PC-3 (cell line): ENCODE results near the gene UTP20. TPM values are rescaled to one million over a fixed set of nuclear protein-coding genes. Genes with fewer than 3 reads are reported as not detected.

Experiments used
- ATAC-seq: fragments of 200-7000 bp; cut with Tn5 transposase; 2 replicates; pipeline ENCODE4 v1.9.1; 2020; ENCODE audit warnings: mild to moderate bottlenecking, moderate library complexity
- BruUV-seq: library from RNA; stranded (reverse); fragments of 400-500 nt; replicated peaks from 2 replicates; lab custom pipeline; 2021; lab: Mats Ljungman, UMichigan
- CTCF ChIA-PET: fragments of 300-600 bp; sonication (Branson Sonifier 250); formaldehyde crosslinking; loops from one replicate; lab custom pipeline; 2022; ENCODE audit warnings: antibody characterized with exemption; lab: Charles Lee
- POLR2A ChIA-PET: fragments of 300-600 bp; sonication (Branson Sonifier 250); formaldehyde crosslinking; loops from one replicate; lab custom pipeline; 2022; ENCODE audit warnings: antibody characterized with exemption; ENCODE audit not compliant: unreplicated experiment; lab: Charles Lee
- DNase-seq: peaks from one replicate; pipeline ENCODE4 v3.0.0-alpha.2; 2015
- H2AFZ ChIP-seq: fragments of 300-600 bp; sonication (generic); 2 replicates; pipeline ENCODE4 v1.6.0; 2016; ENCODE audit warnings: antibody characterized with exemption, low read length
- H3F3A ChIP-seq: fragments of 300-600 bp; sonication (generic); one replicate; pipeline ENCODE4 v1.6.0; 2017; ENCODE audit warnings: antibody characterized with exemption, low read length, control low read depth, mild to moderate bottlenecking; ENCODE audit not compliant: unreplicated experiment
- H3K27ac ChIP-seq: fragments of 300-600 bp; sonication (generic); 2 replicates; pipeline ENCODE4 v1.5.1; 2016; ENCODE audit warnings: mild to moderate bottlenecking, low read length
- H3K27me3 ChIP-seq: fragments of 300-600 bp; sonication (generic); 2 replicates; pipeline ENCODE4 v1.6.1; 2016; ENCODE audit warnings: low read length, mixed read lengths
- H3K36me3 ChIP-seq: fragments of 300-600 bp; sonication (generic); 2 replicates; pipeline ENCODE4 v1.6.1; 2016; ENCODE audit warnings: low read depth, mixed run types, low read length, mixed read lengths
- H3K4me1 ChIP-seq: fragments of 300-600 bp; sonication (generic); 2 replicates; pipeline ENCODE4 v1.5.1; 2016; ENCODE audit warnings: low read length; ENCODE audit not compliant: insufficient read depth
- H3K4me2 ChIP-seq: fragments of 300-600 bp; sonication (generic); 2 replicates; pipeline ENCODE4 v1.6.0; 2016; ENCODE audit warnings: low read length
- H3K4me3 ChIP-seq: fragments of 300-600 bp; sonication (generic); 2 replicates; pipeline ENCODE4 v1.5.1; 2016; ENCODE audit warnings: mild to moderate bottlenecking, low read length, mixed read lengths
- H3K79me2 ChIP-seq: fragments of 300-600 bp; sonication (generic); 2 replicates; pipeline ENCODE4 v1.6.1; 2017; ENCODE audit warnings: low read length, mixed read lengths
- H3K9ac ChIP-seq: fragments of 300-600 bp; sonication (generic); 2 replicates; pipeline ENCODE4 v1.6.0; 2016; ENCODE audit warnings: mild to moderate bottlenecking, low read length
- H3K9me2 ChIP-seq: fragments of 300-600 bp; sonication (generic); replicated peaks from 2 replicates; pipeline ENCODE4 v1.6.1; 2016; ENCODE audit warnings: mixed run types, low read length, mixed read lengths
- H3K9me3 ChIP-seq: fragments of 300-600 bp; sonication (generic); 2 replicates; pipeline ENCODE4 v1.6.1; 2016; ENCODE audit warnings: low read length, mixed read lengths
- H4K20me1 ChIP-seq: fragments of 300-600 bp; sonication (generic); 2 replicates; pipeline ENCODE4 v1.6.1; 2016; ENCODE audit warnings: low read length, mixed read lengths
- CTCF ChIP-seq: fragments of 300-600 bp; sonication (generic); conservative IDR thresholded peaks from 2 replicates; pipeline ENCODE4 v1.5.1; 2017; ENCODE audit warnings: antibody characterized with exemption, low read depth, mild to moderate bottlenecking, low read length
- EZH2 ChIP-seq: fragments of 300-600 bp; sonication (generic); IDR thresholded peaks from one replicate; pipeline ENCODE4 v1.6.1; 2017; ENCODE audit warnings: antibody characterized with exemption, mild to moderate bottlenecking, low read length; ENCODE audit not compliant: unreplicated experiment
- EZH2phosphoT487 ChIP-seq: fragments of 300-600 bp; sonication (generic); IDR thresholded peaks from 2 replicates; pipeline ENCODE4 v1.6.1; 2018; ENCODE audit warnings: mild to moderate bottlenecking, antibody characterized with exemption, low read length, borderline replicate concordance
- intact Hi-C: fragments of 100-400 bp; cut with micrococcal nuclease; formaldehyde crosslinking; loops from 2 replicates; pipeline ENCODE4 v1.9.0; 2023
- total RNA-seq: library from RNA; depleted of rRNA; stranded (reverse); fragments of >200 nt; gene quantifications from 2 replicates; pipeline ENCODE4 v1.2.3, GENCODE V29; 2014

UTP20 gene
- total RNA-seq, 1 experiment from 2014 or later, result 31.3 TPM

DNA sequence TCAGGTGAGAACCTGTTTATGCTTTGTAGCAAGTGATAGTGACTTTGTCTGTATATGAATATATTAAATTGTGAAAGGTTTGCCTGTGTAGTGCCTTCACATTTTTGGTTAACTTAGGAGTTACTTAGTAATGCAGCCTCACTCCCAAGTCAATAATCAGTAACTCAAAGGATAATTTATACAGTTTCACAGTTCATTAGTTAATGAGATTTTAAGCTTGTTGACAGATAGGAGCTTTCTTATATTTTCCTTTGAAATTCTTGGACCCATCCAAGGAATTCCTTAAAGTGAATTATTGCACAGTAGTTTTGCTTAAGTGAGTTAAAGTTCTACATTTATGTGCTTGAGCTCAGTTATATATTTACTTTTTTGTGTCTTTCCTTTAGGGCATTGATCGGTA lies 50.7 kb downstream of the UTP20 start:
- H3K27me3 ChIP-seq, result no peaks in the 10 kb centered on the region
- H3K9me2 ChIP-seq, result no peaks in the 10 kb centered on the region
- peaks cover 56% of the 10 kb centered on the region for H3K36me3 ChIP-seq
- ATAC-seq, result no peak
- intact Hi-C loops, result no loop called here
- no peak overlapping the region for H3K9ac ChIP-seq
- H2AFZ ChIP-seq, result no peak overlapping the region
- no peaks in the 10 kb centered on the region for H3K79me2 ChIP-seq
- H3K4me1 ChIP-seq, result no peaks in the 10 kb centered on the region
- CTCF ChIA-PET, result no interaction called here
- BruUV-seq, result no TSS peak
- POLR2A ChIA-PET, result no interaction called here
- H3F3A ChIP-seq, result no peaks in the 10 kb centered on the region
- no peak overlapping the region for H3K4me2 ChIP-seq
- no peak for TF ChIP-seq EZH2
- TF ChIP-seq EZH2phosphoT487, result no peak
- TF ChIP-seq CTCF, result no peak
- no peaks in the 10 kb centered on the region for H3K9me3 ChIP-seq
- no peak overlapping the region for H3K4me3 ChIP-seq
- H4K20me1 ChIP-seq, result no peaks in the 10 kb centered on the region
- no peak for DNase-seq
- H3K27ac ChIP-seq, result no peak overlapping the region

DNA sequence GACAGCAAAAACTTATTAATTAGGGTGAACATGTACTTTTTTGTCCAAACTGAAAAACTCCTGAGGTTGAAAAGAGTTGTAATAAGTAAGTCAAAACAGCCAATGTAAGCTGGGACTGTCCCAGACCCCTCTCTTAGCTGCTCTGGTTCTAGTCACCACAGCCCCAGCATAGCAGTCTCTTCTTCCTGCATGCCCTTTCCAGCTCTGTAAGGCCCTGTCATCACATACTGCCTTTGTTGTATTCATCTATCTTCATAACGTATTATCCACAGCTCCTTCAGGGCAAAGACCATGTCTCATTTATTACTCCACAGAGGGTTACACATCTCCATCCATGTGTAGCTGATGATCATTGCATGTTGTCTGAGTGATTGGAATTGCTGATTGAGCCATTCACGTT lies 56.5 kb downstream of the UTP20 start:
- Histone ChIP-seq H3K4me1 (no peaks in the 10 kb centered on the region), H2AFZ (no peak overlapping the region), H3K9me2 (no peaks in the 10 kb centered on the region), H3K4me2 (no peak overlapping the region), H3K9ac (no peak overlapping the region), H3K4me3 (no peak overlapping the region), H3K9me3 (no peaks in the 10 kb centered on the region), H3K79me2 (no peaks in the 10 kb centered on the region), H3K36me3 (peaks cover 43% of the 10 kb centered on the region), H4K20me1 (no peaks in the 10 kb centered on the region), H3K27ac (no peak overlapping the region), H3F3A (no peaks in the 10 kb centered on the region), H3K27me3 (no peaks in the 10 kb centered on the region)
- ChIA-PET POLR2A (no interaction called here), CTCF (interaction anchor here (0.5 kb wide), 1 partner anchor 13 kb away, joined by 4 read pairs; no protein-coding TSS in a partner anchor)
- TF ChIP-seq EZH2 (no peak), CTCF (no peak), EZH2phosphoT487 (no peak)
- DNase-seq (no peak), ATAC-seq (no peak)
- no TSS peak for BruUV-seq
- intact Hi-C loops, result no loop called here

DNA sequence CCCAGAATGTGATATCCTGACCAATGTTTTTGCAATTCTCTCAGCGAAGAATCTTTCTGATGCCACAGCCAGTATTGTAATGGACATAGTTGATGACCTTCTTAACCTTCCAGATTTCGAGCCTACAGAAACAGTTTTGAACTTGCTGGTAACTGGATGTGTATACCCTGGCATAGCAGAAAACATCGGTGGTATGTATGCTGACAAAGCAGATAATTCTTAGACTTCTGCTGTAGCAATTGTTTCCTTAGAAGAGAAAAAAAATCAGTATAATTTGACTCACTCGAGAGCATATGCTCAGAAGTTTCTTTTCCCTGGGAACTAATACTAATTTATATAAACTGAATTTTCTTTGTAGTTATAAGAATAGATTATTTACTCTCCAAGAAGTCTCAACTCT lies 58.2 kb downstream of the UTP20 start:
- H2AFZ ChIP-seq, result no peak overlapping the region
- H3K9me3 ChIP-seq, result no peaks in the 10 kb centered on the region
- H3K79me2 ChIP-seq, result no peaks in the 10 kb centered on the region
- ChIA-PET CTCF (no interaction called here), POLR2A (no interaction called here)
- no peaks in the 10 kb centered on the region for H3K9me2 ChIP-seq
- no peak for TF ChIP-seq EZH2phosphoT487
- TF ChIP-seq CTCF, result no peak
- TF ChIP-seq EZH2, result no peak
- no peak for DNase-seq
- no peaks in the 10 kb centered on the region for H3K27me3 ChIP-seq
- no peaks in the 10 kb centered on the region for H3F3A ChIP-seq
- ATAC-seq, result no peak
- no TSS peak for BruUV-seq
- no peak overlapping the region for H3K4me3 ChIP-seq
- no peak overlapping the region for H3K9ac ChIP-seq
- intact Hi-C loops, result no loop called here
- H3K4me1 ChIP-seq, result no peaks in the 10 kb centered on the region
- H3K4me2 ChIP-seq, result no peak overlapping the region
- H3K27ac ChIP-seq, result no peak overlapping the region
- H3K36me3 ChIP-seq, result peaks cover 46% of the 10 kb centered on the region
- H4K20me1 ChIP-seq, result no peaks in the 10 kb centered on the region
